HCT116 (cell line): Measurements from ENCODE around the gene CD244. TPM values are rescaled to one million over a fixed set of nuclear protein-coding genes. Genes with fewer than 3 reads are reported as not detected.

Source experiments
- ATAC-seq: fragments of 200-7000 bp; cut with Tn5 transposase; 2 replicates; pipeline ENCODE4 v1.9.1; 2020; ENCODE audit warnings: mild to moderate bottlenecking, moderate library complexity
- BruUV-seq: library from RNA; stranded (reverse); fragments of 400-500 nt; replicated peaks from 2 replicates; lab custom pipeline; 2021; lab: Mats Ljungman, UMichigan
- CTCF ChIA-PET: fragments of 300-600 bp; sonication (Branson Sonifier 250); formaldehyde crosslinking; loops from one replicate; lab custom pipeline; 2021; ENCODE audit warnings: antibody characterized with exemption; lab: Charles Lee
- POLR2A ChIA-PET: fragments of 300-600, 350-600 bp; sonication (Branson Sonifier 250); formaldehyde crosslinking; loops from one replicate; lab custom pipeline; 2021; ENCODE audit warnings: antibody characterized with exemption; lab: Charles Lee
- RAD21 ChIA-PET, 2 experiments: fragments of 300-600 bp; sonication (Branson Sonifier 250); formaldehyde crosslinking; loops; one replicate each; lab custom pipeline; 2023; ENCODE audit warnings: low total read pairs in 2 of 2; ENCODE audit not compliant: uncharacterized antibody in 2 of 2, unreplicated experiment in 2 of 2, low non-redundant PET in 1 of 2; lab: Charles Lee
- DNase-seq: peaks from one replicate; pipeline ENCODE4 v3.0.0-alpha.2; 2010; ENCODE audit warnings: low read depth, low spot score
- H2AFZ ChIP-seq: fragments of 200-600 bp; shearing (Covaris generic), sonication (generic); 2 replicates; pipeline ENCODE4 v1.6.1; 2017; ENCODE audit warnings: low read depth, mixed run types, mixed read lengths, antibody characterized with exemption, low read length; ENCODE audit not compliant: poor library complexity, severe bottlenecking
- H3K27ac ChIP-seq: 2 replicates; pipeline ENCODE4 v1.5.1; 2012; ENCODE audit warnings: low read depth, low read length
- H3K27me3 ChIP-seq: fragments of 200-600 bp; sonication (generic); 2 replicates; pipeline ENCODE4 v1.6.1; 2016; ENCODE audit warnings: mixed run types, low read length, mixed read lengths; ENCODE audit not compliant: insufficient read depth
- H3K36me3 ChIP-seq, 2 experiments: fragments of 200-500 bp in 1 of 2; fragments of 200-600 bp in 1 of 2; sonication (Bioruptor generic) in 1 of 2; sonication (generic) in 1 of 2; 2 replicates each; pipeline versions ENCODE4 v1.5.1 to v1.6.1; 2014 to 2016; ENCODE audit warnings: low read length in 2 of 2, inconsistent platforms in 1 of 2, mixed read lengths in 1 of 2, mixed run types in 1 of 2; ENCODE audit not compliant: insufficient read depth in 2 of 2, control insufficient read depth in 1 of 2
- H3K4me1 ChIP-seq, 2 experiments: fragments of 200-600 bp in 1 of 2; sonication (generic) in 1 of 2; 2 replicates each; pipeline versions ENCODE4 v1.5.1 to v1.6.1; 2012 to 2017; ENCODE audit warnings: low read length in 2 of 2, inconsistent platforms in 1 of 2, mild to moderate bottlenecking in 1 of 2, mixed read lengths in 1 of 2, mixed run types in 1 of 2, moderate library complexity in 1 of 2; ENCODE audit not compliant: insufficient read depth in 2 of 2, control insufficient read depth in 1 of 2
- H3K4me2 ChIP-seq: fragments of 200-600 bp; sonication (generic); 2 replicates; pipeline ENCODE4 v1.6.1; 2017; ENCODE audit warnings: mixed run types, low read length, mixed read lengths
- H3K4me3 ChIP-seq, 2 experiments: fragments of 200-600 bp in 1 of 2; sonication (generic) in 1 of 2; replicated peaks in 1 of 2; 2 replicates each; pipeline ENCODE4 v1.5.1; 2011 to 2016; ENCODE audit warnings: low read length in 2 of 2, control low read depth in 1 of 2, low read depth in 1 of 2, mild to moderate bottlenecking in 1 of 2, mixed read lengths in 1 of 2, mixed run types in 1 of 2
- H3K79me2 ChIP-seq: fragments of 200-600 bp; sonication (generic); 2 replicates; pipeline ENCODE4 v1.6.1; 2017; ENCODE audit warnings: mild to moderate bottlenecking, mixed run types, low read length, moderate library complexity, mixed read lengths; ENCODE audit not compliant: insufficient read depth
- H3K9ac ChIP-seq: fragments of 200-600 bp; sonication (generic); 2 replicates; pipeline ENCODE4 v1.6.1; 2016; ENCODE audit warnings: low read length, mixed read lengths
- H3K9me2 ChIP-seq: fragments of 200-600 bp; sonication (generic), shearing (Covaris generic); 2 replicates; pipeline ENCODE4 v1.6.1; 2017; ENCODE audit warnings: mixed run types, mild to moderate bottlenecking, moderate library complexity; ENCODE audit not compliant: insufficient read depth
- H3K9me3 ChIP-seq, 2 experiments: fragments of 200-500 bp in 1 of 2; fragments of 200-600 bp in 1 of 2; sonication (Bioruptor generic) in 1 of 2; sonication (generic) in 1 of 2; 2 replicates each; pipeline ENCODE4 v1.6.1; 2014 to 2017; ENCODE audit warnings: low read length in 2 of 2, mixed read lengths in 2 of 2, inconsistent platforms in 1 of 2, low read depth in 1 of 2, mild to moderate bottlenecking in 1 of 2, mixed run types in 1 of 2, moderate library complexity in 1 of 2; ENCODE audit not compliant: control insufficient read depth in 1 of 2, insufficient read depth in 1 of 2
- H4K20me1 ChIP-seq: fragments of 200-600 bp; sonication (generic), shearing (Covaris generic); 2 replicates; pipeline ENCODE4 v1.6.1; 2017; ENCODE audit warnings: mixed run types, mild to moderate bottlenecking, moderate library complexity; ENCODE audit not compliant: insufficient read depth
- CBX3 ChIP-seq: IDR thresholded peaks from 2 replicates; pipeline ENCODE4 v1.6.1; 2012; ENCODE audit warnings: low read depth
- CEBPB ChIP-seq: IDR thresholded peaks from 2 replicates; pipeline ENCODE4 v1.6.1; 2012; ENCODE audit warnings: low read depth
- CTCF ChIP-seq, 3 experiments: fragments of 200-600 bp in 1 of 3; sonication (generic) in 1 of 3; IDR thresholded peaks in 2 of 3; conservative IDR thresholded peaks in 1 of 3; 2 replicates each; pipeline ENCODE4 v1.5.1; 2012 to 2017; ENCODE audit warnings: low read depth in 2 of 3, low read length in 2 of 3, antibody characterized with exemption in 1 of 3, borderline replicate concordance in 1 of 3, control low read depth in 1 of 3, mild to moderate bottlenecking in 1 of 3, mixed read lengths in 1 of 3, mixed run types in 1 of 3, moderate library complexity in 1 of 3; ENCODE audit not compliant: insufficient read depth in 1 of 3
- EZH2 ChIP-seq: fragments of 200-600 bp; sonication (generic); IDR thresholded peaks from 2 replicates; pipeline ENCODE4 v1.6.1; 2017; ENCODE audit warnings: antibody characterized with exemption, mixed run types
- EZH2phosphoT487 ChIP-seq: fragments of 200-600 bp; IDR thresholded peaks from 2 replicates; pipeline ENCODE4 v1.6.1; 2018; ENCODE audit warnings: antibody characterized with exemption, borderline replicate concordance
- FOSL1 ChIP-seq: IDR thresholded peaks from 2 replicates; pipeline ENCODE4 v1.6.1; 2012; ENCODE audit warnings: low read depth
- POLR2A ChIP-seq: IDR thresholded peaks from 2 replicates; pipeline ENCODE4 v1.7.0; 2011; ENCODE audit warnings: borderline replicate concordance; ENCODE audit not compliant: insufficient read depth, insufficient read length; ENCODE audit errors: extremely low read depth
- RAD21 ChIP-seq: IDR thresholded peaks from 2 replicates; pipeline ENCODE4 v1.6.1; 2012; ENCODE audit warnings: low read depth, mild to moderate bottlenecking
- SIN3A ChIP-seq: IDR thresholded peaks from 2 replicates; pipeline ENCODE4 v1.6.1; 2012; ENCODE audit warnings: low read depth
- TCF7L2 ChIP-seq: IDR thresholded peaks from 2 replicates; pipeline ENCODE4 v1.7.0; 2011; ENCODE audit warnings: borderline replicate concordance, inconsistent platforms; ENCODE audit not compliant: insufficient read depth, insufficient read length; ENCODE audit errors: extremely low read depth
- ZNF274 ChIP-seq: fragments of 200-500 bp; sonication (Bioruptor generic); IDR thresholded peaks from 2 replicates; pipeline ENCODE4 v1.6.1; 2014; ENCODE audit warnings: mild to moderate bottlenecking, low read depth, low read length, inconsistent platforms
- intact Hi-C: fragments of 100-400 bp; cut with micrococcal nuclease; formaldehyde crosslinking; loops from 2 replicates; pipeline ENCODE4 v1.10.0; 2022
- total RNA-seq: library from RNA; stranded (reverse); gene quantifications from one replicate; pipeline ENCODE4 v1.2.1, GENCODE V29; 2021; ENCODE audit not compliant: unreplicated experiment

The CD244 gene
- total RNA-seq, 1 experiment from 2014 or later, result not detected

- H3K9me2 ChIP-seq, result no peaks in the 10 kb centered on the region
- H3K9ac ChIP-seq, result no peak overlapping the region
- CTCF ChIA-PET, result interaction anchor here (1.1 to 1.9 kb wide), 2 partner anchors 12 to 42 kb away, joined by 3 to 6 read pairs; no protein-coding TSS in a partner anchor
- H3K79me2 ChIP-seq, result no peaks in the 10 kb centered on the region
- intact Hi-C loops, result no loop called here
- no peak for ATAC-seq
- RAD21 ChIA-PET, result no interaction called here
- DNase-seq, result no peak
- H3K4me1 ChIP-seq, result 0 out of 4 replicates have a peak, but pooled peaks cover 0 to 3% of the 10 kb centered on the region in 2 experiments
- no peaks in the 10 kb centered on the region for H4K20me1 ChIP-seq
- H3K4me3 ChIP-seq, result no peak overlapping the region
- no peak overlapping the region for H3K27ac ChIP-seq
- H3K36me3 ChIP-seq, result no peaks in the 10 kb centered on the region
- POLR2A ChIA-PET, result no interaction called here
- no peaks in the 10 kb centered on the region for H3K9me3 ChIP-seq
- no peaks in the 10 kb centered on the region for H3K27me3 ChIP-seq
- H3K4me2 ChIP-seq, result no peak overlapping the region
- BruUV-seq, result no TSS peak
- no peak for TF ChIP-seq TCF7L2
- no peak for TF ChIP-seq EZH2phosphoT487
- no peak for TF ChIP-seq CEBPB
- TF ChIP-seq ZNF274, result no peak
- TF ChIP-seq RAD21, result no peak
- no peak for TF ChIP-seq CBX3
- no peak for TF ChIP-seq FOSL1
- no peak for TF ChIP-seq POLR2A
- TF ChIP-seq EZH2, result no peak
- no peak overlapping the region for H2AFZ ChIP-seq
Measured at GRCh38 chr1:160823296-160823695, 39.4 kb downstream of the CD244 start.

GRCh38 chr1:160821627-160822026 is 41.1 kb downstream of the CD244 start:
- H4K20me1 ChIP-seq, result no peaks in the 10 kb centered on the region
- ChIA-PET CTCF (interaction anchor here (0.8 to 1.3 kb wide), 7 partner anchors 9 to 133 kb away, joined by 3 to 9 read pairs (median 4); partner anchors contain the start of gene ITLN2), POLR2A (interaction anchor here (0.6 kb wide), 1 partner anchor 299 kb away, joined by 4 read pairs; no protein-coding TSS in a partner anchor), RAD21 (no interaction called here)
- H3K36me3 ChIP-seq, result no peaks in the 10 kb centered on the region
- no peaks in the 10 kb centered on the region for H3K9me2 ChIP-seq
- BruUV-seq, result no TSS peak
- H3K79me2 ChIP-seq, result no peaks in the 10 kb centered on the region
- no peak overlapping the region for H3K9ac ChIP-seq
- no peak overlapping the region for H2AFZ ChIP-seq
- H3K4me3 ChIP-seq, result no peak overlapping the region
- intact Hi-C loops, result no loop called here
- no peaks in the 10 kb centered on the region for H3K27me3 ChIP-seq
- DNase-seq (no peak), ATAC-seq (peak; percentile 64; the same call in 1 of the 2 replicates)
- TF ChIP-seq SIN3A (no peak), RAD21 (peak; percentile 28; the same call in 1 of the 2 replicates), CTCF (IDR thresholded peaks at IDR 0.05 in 2 of 3, conservative IDR thresholded peaks at IDR 0.05 in 1 of 3; ENCODE audit: borderline replicate concordance in 1 of 3, insufficient read depth in 1 of 3, low read depth in 2 of 3, low read length in 2 of 3) (peak; percentile 25 to 50 (median 45); a peak in 5 of 6 replicates)
- 0 out of 4 replicates have a peak, but pooled peaks cover 0 to 3% of the 10 kb centered on the region in 2 experiments for H3K4me1 ChIP-seq
- H3K9me3 ChIP-seq, result no peaks in the 10 kb centered on the region
- H3K4me2 ChIP-seq, result no peak overlapping the region
- no peak overlapping the region for H3K27ac ChIP-seq
